Testis (tissue), 3 donors: ENCODE measurements around the gene RPS27L. TPM values are rescaled to one million over a fixed set of nuclear protein-coding genes. Genes with fewer than 3 reads are reported as not detected.

Experiments used
- DNase-seq: peaks from one replicate; pipeline ENCODE4 v3.0.0-alpha.2; 2019
- H3K27ac ChIP-seq, 2 donors: fragments of 200-600 bp; sonication (generic); one replicate each; pipeline ENCODE4 v1.5.1; 2019
- H3K27me3 ChIP-seq: fragments of 200-600 bp; sonication (generic); one replicate; pipeline ENCODE4 v1.5.1; 2019
- H3K36me3 ChIP-seq: fragments of 200-600 bp; sonication (generic); one replicate; pipeline ENCODE4 v1.5.1; 2017; ENCODE audit warnings: low read depth; ENCODE audit errors: missing control alignments
- H3K4me1 ChIP-seq: fragments of 200-600 bp; sonication (generic); one replicate; pipeline ENCODE4 v1.5.1; 2019
- H3K4me3 ChIP-seq, 2 donors: fragments of 200-600 bp; sonication (generic); one replicate each; pipeline ENCODE4 v1.5.1; 2017 to 2019
- H3K9me3 ChIP-seq: fragments of 200-600 bp; sonication (generic); one replicate; pipeline ENCODE4 v1.5.1; 2017
- CTCF ChIP-seq, 3 experiments: fragments of 450-650 bp in 2 of 3; fragments of 200-600 bp in 1 of 3; sonication (generic) in 1 of 3; IDR thresholded peaks; one replicate each; pipeline ENCODE4 v1.5.1; 2016 to 2019; ENCODE audit warnings: antibody characterized with exemption in 3 of 3, mild to moderate bottlenecking in 2 of 3, moderate library complexity in 1 of 3
- POLR2A ChIP-seq: fragments of 450-650 bp; IDR thresholded peaks from one replicate; pipeline ENCODE4 v1.6.1; 2017; ENCODE audit warnings: antibody characterized with exemption, mild to moderate bottlenecking, moderate library complexity
- WGBS, 2 donors: methylation state at CpG; one replicate each; pipeline ENCODE4 v1.1.5; 2018; 5-methylcytosine and 5-hydroxymethylcytosine counted together
- intact Hi-C: fragments of 100-400 bp; cut with DNase I; formaldehyde crosslinking; loops from one replicate; pipeline ENCODE4 v1.15.1; 2023; ENCODE audit warnings: low total_unique reads
- polyA plus RNA-seq: library from polyadenylated mRNA; stranded (reverse); fragments of 350-450 nt; fragmentation: Illumina TruSeq; extraction: RNeasy Lipid Tissue Mini Kit (QIAGEN cat#74804); gene quantifications from one replicate; pipeline ENCODE4 v1.2.3, GENCODE V29; 2014; ENCODE audit warnings: low read depth, low replicate concordance; ENCODE audit not compliant: insufficient read depth
- total RNA-seq, 2 donors: library from RNA; depleted of rRNA; stranded (reverse); fragments of >200 nt; gene quantifications; one replicate each; pipeline ENCODE4 v1.2.3, GENCODE V29; 2016

The RPS27L gene
- total and polyA plus RNA-seq, 3 donors from 2014 or later = 34.3 to 69.7 (median 46.6) TPM

DNA sequence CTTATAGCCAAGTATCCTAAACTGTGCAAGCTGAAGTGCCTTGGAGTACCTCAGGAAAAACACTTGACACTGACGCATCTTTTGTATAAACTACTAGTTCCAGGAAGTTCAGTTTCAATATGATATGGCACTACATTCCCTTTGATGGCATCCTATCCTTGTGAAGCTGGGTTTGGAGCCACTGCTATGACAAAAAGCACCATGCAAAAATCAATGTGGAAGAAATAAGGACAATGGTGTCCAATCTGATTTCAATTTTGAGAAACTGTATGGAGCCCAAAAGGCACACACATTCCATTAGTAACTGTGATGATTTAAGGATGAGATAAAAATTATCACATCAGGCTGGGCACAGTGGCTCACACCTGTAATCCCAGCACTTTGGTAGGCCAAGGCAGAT, 5.6 kb downstream of the RPS27L start:
- WGBS, 2 donors = 91 to 95% methylated on average over 1 of the region's 1 CpG
- H3K27me3 ChIP-seq = no peaks in the 10 kb centered on the region
- peaks cover 5% of the 10 kb centered on the region for H3K4me1 ChIP-seq
- H3K36me3 ChIP-seq = no peaks in the 10 kb centered on the region
- no peak overlapping the region for H3K4me3 ChIP-seq
- TF ChIP-seq CTCF (IDR thresholded peaks at IDR 0.05) = no peak
- no peak for TF ChIP-seq POLR2A
- no peak for DNase-seq
- intact Hi-C loops = no loop called here
- H3K9me3 ChIP-seq = no peaks in the 10 kb centered on the region
- no peak overlapping the region for H3K27ac ChIP-seq

- no peak for DNase-seq
- Histone ChIP-seq H3K27ac (no peak overlapping the region), H3K4me3 (no peak overlapping the region), H3K36me3 (no peaks in the 10 kb centered on the region), H3K27me3 (no peaks in the 10 kb centered on the region), H3K4me1 (no peaks in the 10 kb centered on the region), H3K9me3 (no peaks in the 10 kb centered on the region)
- TF ChIP-seq POLR2A (no peak), CTCF (IDR thresholded peaks at IDR 0.05) (no peak)
- intact Hi-C loops = no loop called here
- WGBS, 2 donors = 79 to 84% methylated on average over 3 of the region's 3 CpGs
Observed at GRCh38 chr15:63146684-63147083, 10.6 kb downstream of the RPS27L start.

GRCh38 chr15:63145426-63145825, 11.9 kb downstream of the RPS27L start:
- Histone ChIP-seq H3K4me1 (no peaks in the 10 kb centered on the region), H3K27me3 (no peaks in the 10 kb centered on the region), H3K27ac (no peak overlapping the region), H3K36me3 (no peaks in the 10 kb centered on the region), H3K9me3 (no peaks in the 10 kb centered on the region), H3K4me3 (no peak overlapping the region)
- intact Hi-C loops = no loop called here
- TF ChIP-seq POLR2A (no peak), CTCF (IDR thresholded peaks at IDR 0.05) (no peak)
- no peak for DNase-seq
- WGBS, 2 donors = 97 to 100% methylated on average over 1 to 2 of the region's 2 CpGs

GRCh38 chr15:63140936-63141335, 16.3 kb downstream of the RPS27L start:
- no peak overlapping the region for H3K4me3 ChIP-seq
- WGBS, 2 donors = 87 to 95% methylated on average over 2 of the region's 2 CpGs
- no peak overlapping the region for H3K27ac ChIP-seq
- H3K4me1 ChIP-seq = no peaks in the 10 kb centered on the region
- no peaks in the 10 kb centered on the region for H3K9me3 ChIP-seq
- no peak for TF ChIP-seq POLR2A
- TF ChIP-seq CTCF (IDR thresholded peaks at IDR 0.05) = no peak
- no peak for DNase-seq
- H3K27me3 ChIP-seq = no peaks in the 10 kb centered on the region
- intact Hi-C loops = no loop called here
- no peaks in the 10 kb centered on the region for H3K36me3 ChIP-seq

- 86 to 88% methylated on average over 2 of the region's 2 CpGs for WGBS, 2 donors
- no peaks in the 10 kb centered on the region for H3K36me3 ChIP-seq
- no peak overlapping the region for H3K4me3 ChIP-seq
- no peak for DNase-seq
- H3K9me3 ChIP-seq = no peaks in the 10 kb centered on the region
- TF ChIP-seq CTCF (IDR thresholded peaks at IDR 0.05) (no peak), POLR2A (no peak)
- H3K27me3 ChIP-seq = no peaks in the 10 kb centered on the region
- H3K27ac ChIP-seq = no peak overlapping the region
- H3K4me1 ChIP-seq = peaks cover 4% of the 10 kb centered on the region
- intact Hi-C loops = no loop called here
Observed at GRCh38 chr15:63136742-63137141, 20.5 kb downstream of the RPS27L start.
